ENCODE results near the gene PIPOX. TPM values are rescaled to one million over a fixed set of nuclear protein-coding genes. Genes with fewer than 3 reads are reported as not detected.
A peak's percentile ranks its signal among the peaks of the same experiment; 100 is the strongest.

PIPOX gene
- total and polyA plus RNA-seq, 4 experiments from 2014 or later = 0.29 to 3.6 (median 3.5) TPM; not detected in 1

DNA sequence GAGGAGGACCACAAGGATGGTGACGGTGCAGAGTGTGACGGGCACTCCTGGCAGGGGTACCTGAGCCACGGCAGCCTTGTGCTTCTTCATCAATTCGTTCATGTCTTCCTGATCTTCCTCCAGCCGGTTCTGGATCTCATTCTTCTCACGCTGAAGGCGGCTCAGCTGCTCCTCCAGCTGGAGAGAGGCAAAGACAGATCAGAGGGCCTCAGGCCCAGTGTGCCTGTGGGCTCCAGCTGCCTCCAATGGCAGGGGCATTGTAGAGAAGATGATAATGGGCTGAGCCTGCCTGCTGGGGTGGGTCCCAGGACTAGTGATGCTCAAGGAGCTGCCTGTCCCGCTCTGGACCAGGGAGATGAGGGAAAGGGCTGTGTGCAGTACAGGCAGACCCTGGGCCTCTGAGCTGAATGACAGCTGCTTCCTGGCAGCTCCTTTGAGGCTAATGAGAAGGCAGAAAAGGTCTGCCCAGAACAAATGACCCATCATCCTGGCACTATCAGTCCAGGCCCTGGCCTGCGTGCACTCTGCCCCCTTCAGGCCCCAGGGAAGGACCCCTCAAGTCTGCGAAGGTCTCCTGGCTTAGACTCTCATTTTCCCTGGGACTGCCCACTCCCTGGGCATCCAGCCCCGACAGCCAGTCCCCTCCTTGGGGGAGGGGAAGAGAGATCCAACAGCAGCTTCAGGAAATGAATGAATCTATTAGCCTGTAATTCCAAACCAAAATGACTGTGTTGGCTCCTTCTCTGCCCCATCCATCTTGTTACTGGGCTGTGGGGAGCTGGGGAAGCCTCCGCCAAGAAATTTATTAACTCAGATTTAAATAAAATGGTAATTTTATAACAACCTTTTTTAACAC lies 48.0 kb downstream of the PIPOX start:
- no peaks in the 10 kb centered on the region for H3K9me3 Mint-ChIP-seq
- H3K4me1 Mint-ChIP-seq = no peaks in the 10 kb centered on the region
- no peaks in the 10 kb centered on the region for H3K4me1 ChIP-seq (ENCODE audit: insufficient read depth, low read length)
- intact Hi-C loops (cut with micrococcal nuclease) = no loop called here
- peaks cover 44 to 79% of the 10 kb centered on the region in 2 donors for H3K36me3 Mint-ChIP-seq
- no peak overlapping the region for H3K4me3 Mint-ChIP-seq
- H3K9me3 ChIP-seq (ENCODE audit: control insufficient read depth in 1 of 2, low read length in 2 of 2) = no peaks in the 10 kb centered on the region
- no peaks in the 10 kb centered on the region for H3K27me3 ChIP-seq (ENCODE audit: insufficient read depth, low read length)
- H3K27ac Mint-ChIP-seq = peak overlapping the region in 1 of 7 donors; percentile 35
- CTCF ChIA-PET (ENCODE audit: partially characterized antibody) = interaction anchor here (1.1 to 6.0 kb wide), 3 partner anchors 26 to 125 kb away, joined by 4 to 39 read pairs (median 7); no protein-coding TSS in a partner anchor
- no peak overlapping the region for H3K27ac ChIP-seq (ENCODE audit: low read depth, low read length)
- peaks cover 93% of the 10 kb centered on the region for H3K36me3 ChIP-seq (ENCODE audit: insufficient read depth, low read length)
- no peaks in the 10 kb centered on the region for H3K27me3 Mint-ChIP-seq
- POLR2A ChIA-PET (ENCODE audit: partially characterized antibody) = no interaction called here
- H3K4me3 ChIP-seq (ENCODE audit: low read length in 2 of 2) = no peak overlapping the region
- DNase-seq = no peak

DNA sequence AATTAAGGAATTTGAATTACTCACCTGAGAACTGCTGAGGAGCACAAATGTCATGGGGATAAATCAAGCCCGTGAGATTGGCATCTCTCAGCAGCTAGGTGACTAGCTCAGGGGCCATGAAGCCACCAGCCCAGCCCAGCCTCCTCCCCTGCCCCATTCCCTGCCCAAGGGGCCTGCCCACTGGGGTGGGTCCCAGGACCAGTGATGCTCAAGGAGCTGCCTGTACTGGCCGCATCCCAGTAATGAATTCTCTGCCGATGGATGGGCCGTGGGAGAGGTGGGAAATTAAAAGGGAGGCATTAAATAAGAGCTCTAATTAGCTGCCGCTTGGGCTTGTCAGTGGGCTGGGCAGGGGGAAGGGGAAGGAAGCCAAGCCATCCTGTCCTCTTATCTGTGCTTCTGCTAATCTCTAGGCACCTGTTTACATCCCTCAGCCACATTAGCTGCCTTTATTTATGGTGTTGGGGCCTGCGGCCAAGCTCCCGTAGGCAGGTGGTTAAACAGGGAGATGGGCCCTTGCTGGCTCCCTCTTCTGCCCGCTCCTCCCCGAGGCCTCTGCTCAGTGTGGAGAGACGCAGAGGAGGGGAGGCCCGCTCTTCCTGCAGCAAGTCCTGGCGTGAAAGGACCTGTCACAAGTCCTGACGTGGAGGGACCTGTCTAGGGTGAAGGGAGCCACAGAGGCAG lies 48.8 kb downstream of the PIPOX start:
- H3K27me3 Mint-ChIP-seq = no peaks in the 10 kb centered on the region
- H3K4me3 Mint-ChIP-seq = no peak overlapping the region
- no peak overlapping the region for H3K27ac ChIP-seq (ENCODE audit: low read depth, low read length)
- no peaks in the 10 kb centered on the region for H3K27me3 ChIP-seq (ENCODE audit: insufficient read depth, low read length)
- DNase-seq = no peak
- H3K36me3 Mint-ChIP-seq = peaks cover 41 to 78% of the 10 kb centered on the region in 2 donors
- H3K36me3 ChIP-seq (ENCODE audit: insufficient read depth, low read length) = peaks cover 93% of the 10 kb centered on the region
- ChIA-PET POLR2A (ENCODE audit: partially characterized antibody) (interaction anchor here (1.3 kb wide), 1 partner anchor 10 kb away, joined by 4 read pairs; no protein-coding TSS in a partner anchor), CTCF (ENCODE audit: partially characterized antibody) (interaction anchor here (1.1 to 6.0 kb wide), 3 partner anchors 25 to 126 kb away, joined by 4 to 39 read pairs (median 7); no protein-coding TSS in a partner anchor)
- no peaks in the 10 kb centered on the region for H3K9me3 ChIP-seq (ENCODE audit: control insufficient read depth in 1 of 2, low read length in 2 of 2)
- intact Hi-C loops (cut with micrococcal nuclease) = no loop called here
- no peak overlapping the region for H3K4me3 ChIP-seq (ENCODE audit: low read length in 2 of 2)
- no peaks in the 10 kb centered on the region for H3K9me3 Mint-ChIP-seq
- no peaks in the 10 kb centered on the region for H3K4me1 ChIP-seq (ENCODE audit: insufficient read depth, low read length)
- no peak overlapping the region for H3K27ac Mint-ChIP-seq
- H3K4me1 Mint-ChIP-seq = peaks cover 0 to 2% (median 0%) of the 10 kb centered on the region in 4 donors

DNA sequence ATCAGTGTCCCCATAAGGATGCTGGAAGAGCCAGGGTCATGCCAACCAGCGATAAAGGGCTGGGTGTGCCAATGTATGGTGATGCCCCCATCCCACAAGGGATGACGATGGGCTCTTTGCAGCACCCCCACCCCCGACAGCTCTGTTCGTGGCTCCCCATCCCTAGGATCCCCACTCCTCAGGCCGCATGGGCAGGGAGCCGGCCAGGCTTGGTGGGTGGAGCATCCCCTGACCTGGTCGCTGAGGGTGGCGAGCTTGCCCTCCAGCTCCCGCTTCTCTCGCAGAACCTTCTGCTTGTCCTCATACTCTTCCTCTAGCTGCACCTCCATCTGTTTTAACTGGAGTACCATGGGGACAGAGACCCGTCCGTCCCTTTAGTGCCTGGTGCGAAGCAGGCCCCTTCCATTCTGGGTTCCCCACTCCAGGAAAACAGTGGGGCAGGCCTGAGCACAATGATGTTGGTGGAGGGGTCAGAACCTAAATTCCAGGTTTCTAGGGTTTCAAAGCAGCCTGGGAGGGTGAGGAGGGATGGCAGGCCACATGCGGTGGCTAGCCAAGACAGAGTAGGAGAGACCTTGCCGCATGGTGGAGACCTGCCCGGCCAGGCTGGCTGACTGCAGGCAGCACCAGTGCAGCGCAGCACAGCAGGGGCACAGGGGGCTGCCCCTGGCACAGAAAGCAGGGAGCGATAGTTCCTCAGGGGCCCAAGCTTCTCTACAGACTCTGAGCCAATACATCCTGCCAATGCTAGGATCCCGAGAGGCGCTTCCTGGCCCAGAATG lies 50.3 kb downstream of the PIPOX start:
- ChIA-PET CTCF (ENCODE audit: partially characterized antibody) (interaction anchor here (1.8 to 6.0 kb wide), 2 partner anchors 24 to 31 kb away, joined by 7 to 39 read pairs; no protein-coding TSS in a partner anchor), POLR2A (ENCODE audit: partially characterized antibody) (no interaction called here)
- no peak overlapping the region for H3K27ac Mint-ChIP-seq
- no peaks in the 10 kb centered on the region for H3K27me3 Mint-ChIP-seq
- Histone ChIP-seq H3K36me3 (ENCODE audit: insufficient read depth, low read length) (peaks cover 98% of the 10 kb centered on the region), H3K27me3 (ENCODE audit: insufficient read depth, low read length) (no peaks in the 10 kb centered on the region), H3K4me1 (ENCODE audit: insufficient read depth, low read length) (no peaks in the 10 kb centered on the region), H3K4me3 (ENCODE audit: low read length in 2 of 2) (no peak overlapping the region), H3K27ac (ENCODE audit: low read depth, low read length) (no peak overlapping the region), H3K9me3 (ENCODE audit: control insufficient read depth in 1 of 2, low read length in 2 of 2) (no peaks in the 10 kb centered on the region)
- H3K9me3 Mint-ChIP-seq = no peaks in the 10 kb centered on the region
- no peak overlapping the region for H3K4me3 Mint-ChIP-seq
- peaks cover 0 to 2% (median 0%) of the 10 kb centered on the region in 4 donors for H3K4me1 Mint-ChIP-seq
- peak in 1 of 5 donors; percentile 33 for DNase-seq
- intact Hi-C loops (cut with micrococcal nuclease) = no loop called here
- peaks cover 40 to 82% of the 10 kb centered on the region in 2 donors for H3K36me3 Mint-ChIP-seq

DNA sequence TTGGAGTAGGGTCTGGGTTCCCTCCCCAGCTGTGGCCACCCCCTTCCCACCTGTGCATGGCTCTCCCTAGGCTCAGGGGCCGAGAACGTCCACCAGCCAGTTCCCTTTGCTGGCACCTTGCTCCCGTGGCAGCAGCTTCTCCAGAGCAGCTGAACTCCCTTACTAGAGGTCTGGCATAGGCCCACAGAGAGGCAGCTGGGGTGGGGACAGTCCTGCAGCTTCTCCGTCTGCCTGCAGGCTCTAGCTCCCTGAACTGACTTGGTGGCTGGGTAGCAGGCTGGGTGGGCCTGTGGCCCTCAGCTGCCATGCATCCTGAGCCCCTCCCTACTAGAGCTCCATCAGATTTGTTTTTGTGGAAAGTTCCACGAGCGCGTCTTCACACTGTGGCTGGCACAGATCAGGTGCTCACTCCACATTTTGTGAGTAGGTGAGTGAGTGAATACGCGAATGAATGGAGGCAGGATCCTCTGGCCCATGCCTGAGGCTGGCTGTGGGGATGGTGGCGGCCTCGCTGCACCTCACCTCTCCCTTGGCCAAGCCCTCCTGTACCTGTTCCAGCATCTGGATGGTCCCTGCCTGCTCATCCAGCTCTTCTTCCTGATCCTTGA lies 51.3 kb downstream of the PIPOX start:
- DNase-seq = no peak
- Histone ChIP-seq H3K27me3 (ENCODE audit: insufficient read depth, low read length) (no peaks in the 10 kb centered on the region), H3K9me3 (ENCODE audit: control insufficient read depth in 1 of 2, low read length in 2 of 2) (no peaks in the 10 kb centered on the region), H3K4me1 (ENCODE audit: insufficient read depth, low read length) (no peaks in the 10 kb centered on the region), H3K27ac (ENCODE audit: low read depth, low read length) (no peak overlapping the region), H3K36me3 (ENCODE audit: insufficient read depth, low read length) (peaks cover 100% of the 10 kb centered on the region), H3K4me3 (ENCODE audit: low read length in 2 of 2) (no peak overlapping the region)
- H3K4me3 Mint-ChIP-seq = no peak overlapping the region
- ChIA-PET POLR2A (ENCODE audit: partially characterized antibody) (interaction anchor here (1.4 kb wide), 1 partner anchor 16 kb away, joined by 4 read pairs; no protein-coding TSS in a partner anchor), CTCF (ENCODE audit: partially characterized antibody) (interaction anchor here (6.0 kb wide), 1 partner anchor 23 kb away, joined by 39 read pairs; no protein-coding TSS in a partner anchor)
- H3K27me3 Mint-ChIP-seq = no peaks in the 10 kb centered on the region
- H3K4me1 Mint-ChIP-seq = peaks cover 0 to 2% (median 0%) of the 10 kb centered on the region in 4 donors
- H3K36me3 Mint-ChIP-seq = peaks cover 33 to 82% of the 10 kb centered on the region in 2 donors
- intact Hi-C loops (cut with micrococcal nuclease) = no loop called here
- no peaks in the 10 kb centered on the region for H3K9me3 Mint-ChIP-seq
- H3K27ac Mint-ChIP-seq = peak overlapping the region in 1 of 7 donors; percentile 65

DNA sequence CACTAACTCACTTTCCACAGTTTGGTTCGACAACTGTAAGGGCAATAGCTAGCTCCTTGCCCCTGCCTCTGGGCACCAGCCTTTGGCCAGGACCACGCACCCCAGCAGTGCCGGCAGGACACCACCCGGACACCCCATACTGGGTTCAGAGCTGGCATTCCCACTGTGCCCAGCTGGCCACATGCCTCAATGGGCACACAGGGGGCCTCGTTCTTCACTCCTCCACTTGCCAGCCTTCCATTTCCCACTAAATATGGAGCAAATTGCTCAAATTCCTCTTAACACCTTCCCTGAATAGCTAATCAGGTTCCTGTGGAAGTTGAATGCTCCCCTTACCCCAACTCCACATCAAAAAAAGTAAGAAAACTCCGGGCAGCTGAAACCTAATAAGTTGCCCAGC lies 52.5 kb downstream of the PIPOX start:
- POLR2A ChIA-PET (ENCODE audit: partially characterized antibody) = no interaction called here
- no peaks in the 10 kb centered on the region for H3K9me3 Mint-ChIP-seq
- peak overlapping the region in 1 of 7 donors; percentile 52 for H3K27ac Mint-ChIP-seq
- CTCF ChIA-PET (ENCODE audit: partially characterized antibody) = interaction anchor here (0.9 to 6.0 kb wide), 2 partner anchors 21 to 22 kb away, joined by 4 to 39 read pairs; no protein-coding TSS in a partner anchor
- Histone ChIP-seq H3K9me3 (ENCODE audit: control insufficient read depth in 1 of 2, low read length in 2 of 2) (no peaks in the 10 kb centered on the region), H3K36me3 (ENCODE audit: insufficient read depth, low read length) (peaks cover 98% of the 10 kb centered on the region), H3K27ac (ENCODE audit: low read depth, low read length) (no peak overlapping the region), H3K4me1 (ENCODE audit: insufficient read depth, low read length) (no peaks in the 10 kb centered on the region), H3K27me3 (ENCODE audit: insufficient read depth, low read length) (no peaks in the 10 kb centered on the region), H3K4me3 (ENCODE audit: low read length in 2 of 2) (no peak overlapping the region)
- H3K36me3 Mint-ChIP-seq = peaks cover 34 to 82% of the 10 kb centered on the region in 2 donors
- H3K4me1 Mint-ChIP-seq = peaks cover 0 to 2% (median 0%) of the 10 kb centered on the region in 4 donors
- H3K27me3 Mint-ChIP-seq = no peaks in the 10 kb centered on the region
- H3K4me3 Mint-ChIP-seq = no peak overlapping the region
- no peak for DNase-seq
- intact Hi-C loops (cut with micrococcal nuclease) = no loop called here

DNA sequence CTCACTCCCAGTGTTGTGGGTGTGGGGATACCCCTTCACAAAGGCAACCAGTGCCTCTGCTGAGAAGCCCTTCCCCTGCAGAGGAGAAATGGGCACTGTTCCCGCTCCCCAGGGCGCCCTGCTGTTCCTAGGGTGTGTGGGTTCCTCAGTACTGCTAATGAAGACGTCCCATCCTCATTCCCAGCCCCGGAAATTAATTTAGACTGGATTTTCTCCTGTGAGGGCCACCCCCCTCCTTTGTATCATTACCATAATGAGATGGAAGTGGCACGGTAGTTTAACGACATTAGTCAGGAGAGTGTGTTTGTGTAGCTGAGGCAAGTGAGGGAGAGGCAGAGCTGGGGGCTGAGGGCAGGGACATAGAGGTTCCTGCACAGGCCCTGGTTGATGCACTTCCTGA lies 53.2 kb downstream of the PIPOX start:
- Mint-ChIP-seq H3K4me3 (no peak overlapping the region), H3K27me3 (no peaks in the 10 kb centered on the region), H3K27ac (peak overlapping the region in 2 of 7 donors; percentile 37 to 52), H3K4me1 (peaks cover 0 to 2% (median 0%) of the 10 kb centered on the region in 4 donors), H3K36me3 (peaks cover 34 to 81% of the 10 kb centered on the region in 2 donors), H3K9me3 (no peaks in the 10 kb centered on the region)
- H3K4me3 ChIP-seq (ENCODE audit: low read length in 2 of 2) = no peak overlapping the region
- POLR2A ChIA-PET (ENCODE audit: partially characterized antibody) = no interaction called here
- intact Hi-C loops (cut with micrococcal nuclease) = no loop called here
- no peaks in the 10 kb centered on the region for H3K9me3 ChIP-seq (ENCODE audit: control insufficient read depth in 1 of 2, low read length in 2 of 2)
- no peaks in the 10 kb centered on the region for H3K27me3 ChIP-seq (ENCODE audit: insufficient read depth, low read length)
- no peak for DNase-seq
- H3K4me1 ChIP-seq (ENCODE audit: insufficient read depth, low read length) = no peaks in the 10 kb centered on the region
- H3K27ac ChIP-seq (ENCODE audit: low read depth, low read length) = no peak overlapping the region
- peaks cover 95% of the 10 kb centered on the region for H3K36me3 ChIP-seq (ENCODE audit: insufficient read depth, low read length)
- CTCF ChIA-PET (ENCODE audit: partially characterized antibody) = interaction anchor here (0.9 kb wide), 1 partner anchor 22 kb away, joined by 4 read pairs; no protein-coding TSS in a partner anchor

All from CD4-positive, alpha-beta memory T cell (primary cell).